ENCODE data around the gene CD1B. TPM values are rescaled to one million over a fixed set of nuclear protein-coding genes. Genes with fewer than 3 reads are reported as not detected.
"Not testable (repeated sequence)": the region's sequence is repeated elsewhere in the genome, so short reads cannot be mapped to it uniquely, and the experiment has no call there.

The CD1B gene
- under 1 TPM in 1 of 4 donors, not detected in 3; 0.61 TPM for polyA plus RNA-seq (ENCODE audit: insufficient read length in 4 of 4)

- no peak for DNase-seq (ENCODE audit: low read depth in 4 of 4, low spot score in 3 of 4)
These were observed at the start of gene CD1B for GRCh38 chr1:158331481-158332150. TSS of gene CD1B (minus strand) at chr1:158331531. CDS start at chr1:158331423, 108 bp downstream.

- DNase-seq (ENCODE audit: low read depth in 4 of 4, low spot score in 3 of 4): no peak
These were observed 43.5 kb upstream of the CD1B start for GRCh38 chr1:158374860-158375259.

GRCh38 chr1:158374101-158374500, 42.8 kb upstream of the CD1B start:
- DNase-seq (ENCODE audit: low read depth in 4 of 4, low spot score in 3 of 4): not testable (repeated sequence)

GRCh38 chr1:158371188-158371953, 40.0 kb upstream of the CD1B start:
- DNase-seq (ENCODE audit: low read depth in 4 of 4, low spot score in 3 of 4): no peak

- no peak for DNase-seq (ENCODE audit: low read depth in 4 of 4, low spot score in 3 of 4)
These were observed 35.5 kb upstream of the CD1B start for GRCh38 chr1:158366783-158367182.

GRCh38 chr1:158362941-158363340, 31.6 kb upstream of the CD1B start:
- DNase-seq (ENCODE audit: low read depth in 4 of 4, low spot score in 3 of 4): no peak

GRCh38 chr1:158362482-158362881, 31.2 kb upstream of the CD1B start:
- DNase-seq (ENCODE audit: low read depth in 4 of 4, low spot score in 3 of 4): no peak

- DNase-seq (ENCODE audit: low read depth in 4 of 4, low spot score in 3 of 4): no peak
These were observed 26.1 kb upstream of the CD1B start for GRCh38 chr1:158357441-158357840.

- no peak for DNase-seq (ENCODE audit: low read depth in 4 of 4, low spot score in 3 of 4)
These were observed 25.3 kb upstream of the CD1B start for GRCh38 chr1:158356616-158357015.

- no peak for DNase-seq (ENCODE audit: low read depth in 4 of 4, low spot score in 3 of 4)
These were observed 24.5 kb upstream of the CD1B start for GRCh38 chr1:158355773-158356285.

GRCh38 chr1:158354255-158354654, 22.9 kb upstream of the CD1B start:
- no peak for DNase-seq (ENCODE audit: low read depth in 4 of 4, low spot score in 3 of 4)

- DNase-seq (ENCODE audit: low read depth in 4 of 4, low spot score in 3 of 4): no peak
These were observed 22.2 kb upstream of the CD1B start, which contains the start of gene CD1E for GRCh38 chr1:158353303-158354075. TSS of gene CD1E (plus strand) at chr1:158353894. CDS start at chr1:158353989, 95 bp downstream.

GRCh38 chr1:158348946-158349345, 17.6 kb upstream of the CD1B start:
- DNase-seq (ENCODE audit: low read depth in 4 of 4, low spot score in 3 of 4): not testable (repeated sequence)

- DNase-seq (ENCODE audit: low read depth in 4 of 4, low spot score in 3 of 4): not testable (repeated sequence)
These were observed 5.1 kb upstream of the CD1B start for GRCh38 chr1:158336413-158336812.

GRCh38 chr1:158335213-158335532, 3.8 kb upstream of the CD1B start:
- no peak for DNase-seq (ENCODE audit: low read depth in 4 of 4, low spot score in 3 of 4)

- no peak for DNase-seq (ENCODE audit: low read depth in 4 of 4, low spot score in 3 of 4)
These were observed 3.3 kb upstream of the CD1B start for GRCh38 chr1:158334526-158335212.

GRCh38 chr1:158333405-158334155, 2.2 kb upstream of the CD1B start:
- no peak for DNase-seq (ENCODE audit: low read depth in 4 of 4, low spot score in 3 of 4)

- DNase-seq (ENCODE audit: low read depth in 4 of 4, low spot score in 3 of 4): no peak
These were observed 265 bp downstream of the CD1B start for GRCh38 chr1:158331106-158331425.

GRCh38 chr1:158330391-158331105, 783 bp downstream of the CD1B start:
- DNase-seq (ENCODE audit: low read depth in 4 of 4, low spot score in 3 of 4): no peak

All from right renal pelvis (tissue), 4 donors.